Measurements from ENCODE around the gene ADAMTSL3.
A peak's percentile ranks its signal among the peaks of the same experiment; 100 is the strongest.

The ADAMTSL3 gene

DNA sequence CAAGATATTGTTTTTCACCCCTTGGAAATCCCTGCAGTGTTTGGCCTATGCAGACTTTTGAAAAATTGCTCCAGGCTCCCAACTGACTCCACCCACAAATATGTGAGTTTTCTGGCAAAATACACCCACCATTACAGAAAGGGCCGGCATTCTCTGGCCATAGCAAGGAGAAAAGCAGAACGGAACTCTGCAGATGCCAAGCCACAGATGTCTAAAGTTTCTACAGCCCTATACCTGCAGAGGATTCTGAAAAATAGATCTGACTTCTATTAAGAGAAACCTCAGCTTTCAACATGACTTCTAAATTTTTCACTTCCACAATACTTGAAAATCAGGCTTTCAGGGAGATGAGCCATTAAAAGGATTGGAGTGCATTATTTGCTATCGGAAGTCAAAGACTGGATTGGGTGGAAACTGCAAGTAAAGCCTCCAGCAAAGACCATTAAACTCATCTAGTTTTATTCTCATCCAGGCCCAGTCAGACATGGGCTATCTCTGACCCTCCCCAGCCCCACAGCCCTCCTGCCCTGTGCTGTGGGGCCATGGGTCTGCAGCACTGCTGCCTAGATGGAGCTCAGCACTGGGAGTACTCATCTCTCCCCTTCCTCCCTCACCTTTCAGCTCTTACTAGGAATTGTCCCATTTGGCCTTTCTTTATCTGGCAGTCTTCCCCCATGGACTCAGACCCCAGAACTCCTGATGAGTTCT, 338.6 kb downstream of the ADAMTSL3 start:
- ATAC-seq (ENCODE audit: low read depth): no peak
- no peaks in the 10 kb centered on the region for H3K4me1 ChIP-seq (ENCODE audit: insufficient read depth, poor library complexity, severe bottlenecking)
- no peak overlapping the region for H3K27ac ChIP-seq (ENCODE audit: poor library complexity, severe bottlenecking)
- no peaks in the 10 kb centered on the region for H3K27me3 ChIP-seq (ENCODE audit: insufficient read depth, poor library complexity, severe bottlenecking)
- no peak for DNase-seq (ENCODE audit: low spot score)
- H3K9me3 ChIP-seq (ENCODE audit: severe bottlenecking): no peaks in the 10 kb centered on the region
- H3K36me3 ChIP-seq (ENCODE audit: low read depth): no peaks in the 10 kb centered on the region
- H3K4me3 ChIP-seq (ENCODE audit: severe bottlenecking): no peak overlapping the region
- TF ChIP-seq, protein P1, sequence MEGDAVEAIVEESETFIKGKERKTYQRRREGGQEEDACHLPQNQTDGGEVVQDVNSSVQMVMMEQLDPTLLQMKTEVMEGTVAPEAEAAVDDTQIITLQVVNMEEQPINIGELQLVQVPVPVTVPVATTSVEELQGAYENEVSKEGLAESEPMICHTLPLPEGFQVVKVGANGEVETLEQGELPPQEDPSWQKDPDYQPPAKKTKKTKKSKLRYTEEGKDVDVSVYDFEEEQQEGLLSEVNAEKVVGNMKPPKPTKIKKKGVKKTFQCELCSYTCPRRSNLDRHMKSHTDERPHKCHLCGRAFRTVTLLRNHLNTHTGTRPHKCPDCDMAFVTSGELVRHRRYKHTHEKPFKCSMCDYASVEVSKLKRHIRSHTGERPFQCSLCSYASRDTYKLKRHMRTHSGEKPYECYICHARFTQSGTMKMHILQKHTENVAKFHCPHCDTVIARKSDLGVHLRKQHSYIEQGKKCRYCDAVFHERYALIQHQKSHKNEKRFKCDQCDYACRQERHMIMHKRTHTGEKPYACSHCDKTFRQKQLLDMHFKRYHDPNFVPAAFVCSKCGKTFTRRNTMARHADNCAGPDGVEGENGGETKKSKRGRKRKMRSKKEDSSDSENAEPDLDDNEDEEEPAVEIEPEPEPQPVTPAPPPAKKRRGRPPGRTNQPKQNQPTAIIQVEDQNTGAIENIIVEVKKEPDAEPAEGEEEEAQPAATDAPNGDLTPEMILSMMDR (IDR thresholded peaks at IDR 0.05; ENCODE audit: poor library complexity, severe bottlenecking): no peak

DNA sequence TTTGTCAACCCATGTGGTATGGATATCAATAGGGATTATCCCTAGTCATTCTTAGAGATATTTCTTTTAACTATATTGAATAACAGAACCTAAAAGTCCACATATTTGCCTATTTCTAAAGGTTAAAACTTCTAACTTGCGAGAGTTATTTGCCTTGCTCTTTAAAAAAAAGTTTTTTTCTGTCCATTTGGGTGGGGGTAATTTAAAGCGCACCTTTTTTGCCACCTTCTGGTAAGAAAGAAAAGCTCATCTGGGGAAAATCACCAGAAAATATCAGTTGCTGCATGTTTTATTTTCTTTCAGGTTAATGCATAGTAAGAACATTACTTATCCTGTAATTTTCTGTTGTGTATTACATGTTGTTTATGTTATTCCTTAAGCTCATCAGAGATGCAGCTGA, 339.7 kb downstream of the ADAMTSL3 start:
- no peaks in the 10 kb centered on the region for H3K36me3 ChIP-seq (ENCODE audit: low read depth)
- ATAC-seq (ENCODE audit: low read depth): no peak
- TF ChIP-seq, protein P1 (IDR thresholded peaks at IDR 0.05; ENCODE audit: poor library complexity, severe bottlenecking): peak; percentile 46
- no peaks in the 10 kb centered on the region for H3K27me3 ChIP-seq (ENCODE audit: insufficient read depth, poor library complexity, severe bottlenecking)
- H3K9me3 ChIP-seq (ENCODE audit: severe bottlenecking): no peaks in the 10 kb centered on the region
- H3K4me1 ChIP-seq (ENCODE audit: insufficient read depth, poor library complexity, severe bottlenecking): no peaks in the 10 kb centered on the region
- H3K27ac ChIP-seq (ENCODE audit: poor library complexity, severe bottlenecking): no peak overlapping the region
- no peak for DNase-seq (ENCODE audit: low spot score)
- H3K4me3 ChIP-seq (ENCODE audit: severe bottlenecking): no peak overlapping the region

- Histone ChIP-seq H3K27ac (ENCODE audit: poor library complexity, severe bottlenecking) (no peak overlapping the region), H3K27me3 (ENCODE audit: insufficient read depth, poor library complexity, severe bottlenecking) (no peaks in the 10 kb centered on the region), H3K4me3 (ENCODE audit: severe bottlenecking) (no peak overlapping the region), H3K36me3 (ENCODE audit: low read depth) (no peaks in the 10 kb centered on the region), H3K4me1 (ENCODE audit: insufficient read depth, poor library complexity, severe bottlenecking) (no peaks in the 10 kb centered on the region), H3K9me3 (ENCODE audit: severe bottlenecking) (no peaks in the 10 kb centered on the region)
- TF ChIP-seq, protein P1 (IDR thresholded peaks at IDR 0.05; ENCODE audit: poor library complexity, severe bottlenecking): no peak
- ATAC-seq (ENCODE audit: low read depth): 0 out of 3 replicates have a peak, but pooled peaks have one; percentile 25
- no peak for DNase-seq (ENCODE audit: low spot score)
Measured at GRCh38 chr15:83998486-83998885, 344.6 kb downstream of the ADAMTSL3 start.

DNA sequence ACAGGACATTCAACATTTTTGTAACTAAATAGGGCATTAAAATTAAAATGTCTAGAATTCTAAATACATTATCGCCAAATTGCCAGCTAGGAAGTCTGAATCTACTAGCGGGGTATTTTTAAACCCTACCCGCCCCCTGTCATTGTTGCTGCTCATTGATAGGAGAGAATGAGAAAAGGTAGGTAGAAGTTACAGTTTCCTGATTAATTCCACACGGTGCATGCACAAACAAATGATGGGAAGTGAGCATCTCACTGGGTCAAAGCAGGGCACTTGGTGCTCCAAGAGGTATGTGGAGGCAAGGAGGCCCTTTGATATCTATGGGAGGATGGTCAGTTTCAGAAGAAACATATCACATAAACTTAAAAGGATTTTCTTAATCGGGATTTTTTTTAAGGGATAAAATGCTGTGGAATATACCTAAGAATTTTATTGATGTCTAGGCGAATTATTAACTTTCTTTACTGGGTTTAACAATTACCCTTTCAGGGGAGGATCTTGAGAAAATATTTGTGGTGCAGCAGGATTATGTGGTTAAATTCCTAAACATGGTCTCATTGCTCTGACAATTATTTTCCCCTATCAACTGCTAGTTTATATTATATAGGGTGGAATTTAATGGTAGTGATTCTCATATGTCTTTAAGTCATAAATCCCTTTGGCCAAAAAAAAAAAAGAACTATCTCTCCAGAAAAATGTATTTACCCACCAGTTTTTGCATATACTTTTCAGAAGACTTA, 345.6 kb downstream of the ADAMTSL3 start:
- no peaks in the 10 kb centered on the region for H3K27me3 ChIP-seq (ENCODE audit: insufficient read depth, poor library complexity, severe bottlenecking)
- no peak overlapping the region for H3K27ac ChIP-seq (ENCODE audit: poor library complexity, severe bottlenecking)
- no peak for DNase-seq (ENCODE audit: low spot score)
- no peaks in the 10 kb centered on the region for H3K36me3 ChIP-seq (ENCODE audit: low read depth)
- ATAC-seq (ENCODE audit: low read depth): peak; percentile 85
- no peaks in the 10 kb centered on the region for H3K4me1 ChIP-seq (ENCODE audit: insufficient read depth, poor library complexity, severe bottlenecking)
- no peak overlapping the region for H3K4me3 ChIP-seq (ENCODE audit: severe bottlenecking)
- H3K9me3 ChIP-seq (ENCODE audit: severe bottlenecking): no peaks in the 10 kb centered on the region
- TF ChIP-seq, protein P1 (IDR thresholded peaks at IDR 0.05; ENCODE audit: poor library complexity, severe bottlenecking): no peak

GRCh38 chr15:84001037-84001436, 347.1 kb downstream of the ADAMTSL3 start:
- no peak overlapping the region for H3K4me3 ChIP-seq (ENCODE audit: severe bottlenecking)
- peak; percentile 37; the same call in 1 of the 3 replicates for ATAC-seq (ENCODE audit: low read depth)
- no peak for DNase-seq (ENCODE audit: low spot score)
- H3K36me3 ChIP-seq (ENCODE audit: low read depth): no peaks in the 10 kb centered on the region
- no peaks in the 10 kb centered on the region for H3K27me3 ChIP-seq (ENCODE audit: insufficient read depth, poor library complexity, severe bottlenecking)
- H3K9me3 ChIP-seq (ENCODE audit: severe bottlenecking): no peaks in the 10 kb centered on the region
- TF ChIP-seq, protein P1 (IDR thresholded peaks at IDR 0.05; ENCODE audit: poor library complexity, severe bottlenecking): no peak
- H3K4me1 ChIP-seq (ENCODE audit: insufficient read depth, poor library complexity, severe bottlenecking): no peaks in the 10 kb centered on the region
- no peak overlapping the region for H3K27ac ChIP-seq (ENCODE audit: poor library complexity, severe bottlenecking)
